Measurements from ENCODE around the gene PARD3.
A peak's percentile ranks its signal among the peaks of the same experiment; 100 is the strongest.

The PARD3 gene

DNA sequence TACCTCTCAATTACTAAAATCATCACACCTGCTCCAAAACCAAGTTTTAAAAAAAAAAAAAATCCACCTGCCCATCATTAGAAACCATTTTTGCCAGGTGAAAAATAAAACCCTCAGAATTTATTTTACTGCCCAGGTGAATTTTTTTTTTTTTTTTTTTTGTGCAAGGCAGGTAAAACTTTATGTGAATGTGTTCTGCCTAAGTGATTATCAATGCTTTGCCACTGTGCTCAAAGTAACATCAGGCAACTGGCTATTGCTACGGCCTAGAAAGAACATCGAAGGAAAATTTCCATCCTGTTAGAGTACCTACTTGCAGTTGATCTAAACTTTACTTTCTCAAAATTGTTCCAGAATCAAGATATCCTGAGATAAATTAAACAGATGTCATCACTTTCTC is 512.1 kb downstream of the PARD3 start:
- Mint-ChIP-seq H3K9me3 (no peaks in the 10 kb centered on the region), H3K4me3 (no peak overlapping the region), H3K4me1 (peaks cover 5% of the 10 kb centered on the region)

GRCh38 chr10:34299105-34299611 is 515.9 kb downstream of the PARD3 start:
- no peaks in the 10 kb centered on the region for H3K27me3 Mint-ChIP-seq
- peaks cover 6% of the 10 kb centered on the region for H3K4me1 Mint-ChIP-seq
- no peaks in the 10 kb centered on the region for H3K9me3 Mint-ChIP-seq
- peak overlapping the region in 1 of 2 donors; percentile 44 for H3K27ac Mint-ChIP-seq
- H3K4me3 Mint-ChIP-seq: no peak overlapping the region
- no peak for DNase-seq
- ATAC-seq: no peak

More for the DNA sequence above, 512.1 kb downstream of the PARD3 start:
- no peak for DNase-seq
- H3K27me3 Mint-ChIP-seq: no peaks in the 10 kb centered on the region
- H3K27ac Mint-ChIP-seq: no peak overlapping the region
- ATAC-seq: no peak

GRCh38 chr10:34298346-34298818 is 516.7 kb downstream of the PARD3 start:
- Mint-ChIP-seq H3K4me1 (peaks cover 10% of the 10 kb centered on the region), H3K27me3 (no peaks in the 10 kb centered on the region), H3K27ac (no peak overlapping the region), H3K9me3 (no peaks in the 10 kb centered on the region), H3K4me3 (no peak overlapping the region)
- DNase-seq (no peak), ATAC-seq (no peak)

GRCh38 chr10:34297541-34298345 is 517.4 kb downstream of the PARD3 start:
- H3K9me3 Mint-ChIP-seq: no peaks in the 10 kb centered on the region

GRCh38 chr10:34295142-34295548 is 520.0 kb downstream of the PARD3 start:
- Mint-ChIP-seq H3K9me3 (no peaks in the 10 kb centered on the region), H3K27me3 (no peaks in the 10 kb centered on the region), H3K4me3 (no peak overlapping the region), H3K4me1 (peaks cover 10% of the 10 kb centered on the region), H3K27ac (no peak overlapping the region)
- no peak for ATAC-seq
- DNase-seq: no peak

More at GRCh38 chr10:34297541-34298345, 517.4 kb downstream of the PARD3 start:
- H3K27ac Mint-ChIP-seq: no peak overlapping the region
- no peak overlapping the region for H3K4me3 Mint-ChIP-seq
- ATAC-seq (no peak), DNase-seq (no peak)
- peaks cover 10% of the 10 kb centered on the region for H3K4me1 Mint-ChIP-seq
- H3K27me3 Mint-ChIP-seq: no peaks in the 10 kb centered on the region

GRCh38 chr10:34294137-34294536 is 521.0 kb downstream of the PARD3 start:
- Mint-ChIP-seq H3K4me3 (no peak overlapping the region), H3K4me1 (peaks cover 9% of the 10 kb centered on the region), H3K9me3 (no peaks in the 10 kb centered on the region), H3K27ac (peak overlapping the region in 1 of 2 donors; percentile 9), H3K27me3 (no peaks in the 10 kb centered on the region)
- no peak for ATAC-seq
- DNase-seq: no peak

DNA sequence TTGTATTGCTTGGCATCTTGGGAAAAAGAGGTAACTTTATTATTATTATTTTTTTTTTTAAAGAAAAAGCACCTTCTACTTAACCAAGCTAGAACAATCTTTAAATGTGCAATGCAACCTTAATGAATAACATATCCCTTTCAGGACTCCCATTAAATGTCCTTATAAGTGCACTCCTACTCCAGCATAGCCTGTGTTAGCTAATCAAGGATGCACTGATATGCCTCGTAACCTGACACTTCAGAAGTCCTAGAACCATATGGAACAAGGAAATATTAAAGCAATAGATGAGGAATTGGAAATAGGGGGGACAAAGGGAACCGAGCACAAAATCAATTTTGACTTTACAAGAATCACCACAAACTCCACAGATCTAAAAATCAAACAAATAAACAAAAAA is 522.4 kb downstream of the PARD3 start:
- no peaks in the 10 kb centered on the region for H3K9me3 Mint-ChIP-seq
- no peak for DNase-seq
- no peak overlapping the region for H3K4me3 Mint-ChIP-seq
- H3K27me3 Mint-ChIP-seq: no peaks in the 10 kb centered on the region
- peaks cover 5% of the 10 kb centered on the region for H3K4me1 Mint-ChIP-seq
- no peak overlapping the region for H3K27ac Mint-ChIP-seq
- ATAC-seq: no peak

DNA sequence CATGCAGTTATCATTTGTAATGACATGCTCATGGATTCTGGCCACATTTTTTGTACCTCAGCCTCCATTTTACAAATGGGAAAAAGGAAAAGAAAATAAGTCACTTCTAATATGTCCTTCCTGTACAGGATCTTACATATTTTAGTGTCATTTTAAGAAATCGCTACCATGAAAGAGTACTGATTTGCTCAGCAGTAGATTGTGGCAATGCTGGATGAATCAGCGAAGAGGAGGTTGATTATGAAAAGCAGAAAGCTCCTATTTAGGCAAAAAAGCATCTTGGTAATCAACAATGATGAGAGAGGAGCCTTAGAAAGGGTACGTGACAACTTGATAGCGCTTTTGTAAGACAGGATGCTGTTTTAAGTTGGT is 522.9 kb downstream of the PARD3 start:
- peaks cover 5% of the 10 kb centered on the region for H3K4me1 Mint-ChIP-seq
- H3K4me3 Mint-ChIP-seq: no peak overlapping the region
- H3K9me3 Mint-ChIP-seq: no peaks in the 10 kb centered on the region
- ATAC-seq: no peak
- H3K27ac Mint-ChIP-seq: no peak overlapping the region
- H3K27me3 Mint-ChIP-seq: no peaks in the 10 kb centered on the region
- no peak for DNase-seq

- peaks cover 5% of the 10 kb centered on the region for H3K27me3 Mint-ChIP-seq
- ATAC-seq (peak; percentile 61), DNase-seq (no peak)
- peak overlapping the region in 1 of 2 donors; percentile 15 for H3K4me3 Mint-ChIP-seq
- H3K9me3 Mint-ChIP-seq: no peaks in the 10 kb centered on the region
- H3K4me1 Mint-ChIP-seq: peaks cover 5% of the 10 kb centered on the region
- no peak overlapping the region for H3K27ac Mint-ChIP-seq
These were observed 523.5 kb downstream of the PARD3 start for GRCh38 chr10:34291466-34292193.

DNA sequence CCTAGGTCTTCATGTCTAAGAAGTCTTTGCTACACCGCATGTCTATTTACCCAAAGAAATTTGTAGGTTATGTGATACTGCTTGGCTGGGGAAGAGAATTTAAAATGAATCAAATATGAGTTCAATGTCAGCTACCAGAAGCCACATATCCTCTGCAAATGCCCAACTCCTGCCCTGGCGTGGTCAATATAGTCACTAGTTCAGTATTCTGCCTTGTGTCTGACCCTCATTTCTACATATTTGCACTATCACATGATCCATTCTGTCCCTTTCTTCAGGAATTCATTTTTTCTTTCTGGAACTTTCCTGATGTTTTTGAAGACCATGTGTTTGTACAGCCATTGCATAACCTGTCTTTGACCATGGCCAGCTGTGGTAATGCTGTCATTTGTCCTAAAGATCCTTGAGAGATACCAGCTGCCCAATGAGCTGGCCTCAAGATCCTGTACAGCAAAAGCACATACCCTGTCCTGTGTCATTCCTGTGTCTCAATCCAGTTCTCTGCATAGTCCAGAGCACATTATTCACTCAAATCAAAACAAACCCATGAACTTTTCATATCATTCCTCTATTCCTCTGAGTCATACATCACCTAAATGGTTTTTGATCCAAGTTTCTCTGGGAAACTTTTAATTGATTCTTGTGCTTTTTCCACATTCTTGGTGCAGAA is 524.5 kb downstream of the PARD3 start:
- no peaks in the 10 kb centered on the region for H3K9me3 Mint-ChIP-seq
- ATAC-seq: no peak
- DNase-seq: no peak
- no peak overlapping the region for H3K4me3 Mint-ChIP-seq
- H3K27me3 Mint-ChIP-seq: peaks cover 11% of the 10 kb centered on the region
- H3K27ac Mint-ChIP-seq: no peak overlapping the region
- H3K4me1 Mint-ChIP-seq: peaks cover 5% of the 10 kb centered on the region

DNA sequence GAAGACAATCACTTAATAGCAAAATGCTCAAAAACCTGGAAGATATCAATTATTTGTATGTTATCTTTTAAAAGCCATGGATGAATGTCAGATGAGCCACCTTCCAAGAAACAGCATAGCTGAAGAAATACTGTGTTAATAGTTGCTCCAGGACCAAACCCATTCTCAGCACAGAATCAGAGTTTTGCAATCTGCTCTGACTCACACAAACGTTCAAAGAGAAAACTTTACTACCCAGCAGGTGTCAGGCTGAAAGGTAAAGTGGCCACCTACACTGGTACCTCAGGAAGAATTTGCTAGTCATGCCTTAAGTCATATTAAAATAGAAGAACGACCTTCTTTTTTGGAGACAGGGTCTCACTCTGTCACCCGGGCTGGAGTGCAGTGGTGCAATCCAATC is 526.5 kb downstream of the PARD3 start:
- ATAC-seq: no peak
- no peak overlapping the region for H3K27ac Mint-ChIP-seq

GRCh38 chr10:34286136-34286739 is 528.9 kb downstream of the PARD3 start:
- Mint-ChIP-seq H3K27me3 (peaks cover 11% of the 10 kb centered on the region), H3K9me3 (no peaks in the 10 kb centered on the region)
- peak; percentile 48 for ATAC-seq

More for the DNA sequence above, 526.5 kb downstream of the PARD3 start:
- H3K4me3 Mint-ChIP-seq: no peak overlapping the region
- peaks cover 11% of the 10 kb centered on the region for H3K27me3 Mint-ChIP-seq
- DNase-seq: no peak
- no peaks in the 10 kb centered on the region for H3K9me3 Mint-ChIP-seq
- no peaks in the 10 kb centered on the region for H3K4me1 Mint-ChIP-seq

DNA sequence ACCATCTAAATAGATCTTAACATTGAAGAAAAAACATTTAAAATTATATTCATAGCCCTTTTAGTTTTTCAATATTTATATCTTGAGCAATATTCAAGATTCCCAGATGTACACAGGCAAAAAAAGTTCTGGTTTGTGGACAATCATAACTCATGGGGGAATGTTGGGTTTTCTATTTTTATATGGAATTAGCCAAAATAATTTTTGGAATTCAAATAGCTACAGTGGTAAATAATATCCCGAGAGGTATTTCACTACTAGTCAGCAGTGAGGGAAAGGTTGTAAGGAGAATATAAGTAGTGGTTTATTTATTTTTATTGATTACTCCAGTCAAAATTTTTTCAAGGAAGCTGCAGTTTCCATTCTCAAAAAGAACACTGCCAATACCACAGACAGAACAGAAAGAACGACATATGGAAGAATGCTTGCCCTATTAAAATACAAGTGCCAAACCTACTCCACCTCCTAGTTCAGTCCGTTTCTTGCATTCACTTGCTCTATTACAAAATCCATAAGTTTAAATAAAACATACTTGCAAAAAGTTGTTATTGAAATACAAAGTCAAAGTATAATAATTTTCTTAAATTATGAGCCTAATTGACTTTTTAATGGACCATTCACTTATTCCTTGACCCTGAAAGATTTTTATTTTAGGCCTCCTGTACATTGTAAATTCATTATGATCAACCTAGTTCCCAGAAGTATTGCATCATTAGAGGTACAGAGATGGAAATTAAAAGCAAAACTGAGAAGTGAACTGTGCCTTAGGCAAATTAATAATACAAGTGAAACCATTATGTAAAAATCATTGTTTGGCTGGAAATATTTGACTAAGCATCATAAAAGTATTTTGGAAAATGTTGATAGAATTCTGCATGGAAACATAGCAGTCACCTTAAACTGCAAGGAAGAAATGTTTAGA is 533.2 kb downstream of the PARD3 start:
- Mint-ChIP-seq H3K4me1 (peaks cover 29% of the 10 kb centered on the region), H3K27ac (peak overlapping the region; percentile 50 to 67), H3K27me3 (peaks cover 17% of the 10 kb centered on the region), H3K9me3 (no peaks in the 10 kb centered on the region), H3K4me3 (peak overlapping the region in 1 of 2 donors; percentile 25)
- ATAC-seq (peak; percentile 55), DNase-seq (no peak)

More at GRCh38 chr10:34286136-34286739, 528.9 kb downstream of the PARD3 start:
- Mint-ChIP-seq H3K4me3 (no peak overlapping the region), H3K27ac (no peak overlapping the region), H3K4me1 (peaks cover 14% of the 10 kb centered on the region)
- DNase-seq: no peak

DNA sequence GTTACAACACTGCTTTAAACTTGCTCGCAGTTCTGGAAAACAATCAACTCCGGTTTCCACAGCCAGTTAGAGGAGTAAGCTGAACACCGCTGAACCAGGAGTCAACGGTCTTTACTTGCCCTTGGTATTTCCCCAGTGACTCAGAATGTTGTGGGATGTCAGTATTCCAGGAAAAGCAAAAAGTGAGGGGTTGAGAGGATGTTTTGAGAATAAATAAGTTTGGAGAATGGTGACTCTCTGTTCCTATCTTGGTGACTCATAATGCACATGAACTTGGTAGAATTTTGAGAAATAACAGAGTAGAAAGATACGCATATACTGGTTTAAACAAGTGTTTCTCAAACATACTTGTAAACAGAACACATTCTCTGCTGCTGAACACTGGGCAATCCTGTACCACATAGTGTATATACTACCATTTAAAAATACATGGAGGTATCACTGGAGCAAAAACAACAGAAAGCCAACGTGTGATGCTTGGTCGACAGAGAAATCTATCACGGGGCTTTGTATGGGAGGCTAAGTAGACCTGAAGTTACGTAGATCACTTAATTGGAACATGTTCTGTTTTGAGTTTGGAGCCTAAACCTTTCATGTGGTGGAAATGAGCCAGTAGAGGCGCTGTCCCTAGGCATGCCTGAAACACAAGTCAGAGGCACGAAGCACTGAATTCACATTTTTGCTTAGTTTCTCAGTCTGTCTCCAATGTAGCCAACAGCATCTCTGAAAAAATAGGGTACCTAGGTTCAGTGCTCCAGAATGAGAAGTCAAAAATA is 534.3 kb downstream of the PARD3 start:
- peak; percentile 80 for ATAC-seq
- Mint-ChIP-seq H3K27me3 (peaks cover 8% of the 10 kb centered on the region), H3K9me3 (no peaks in the 10 kb centered on the region), H3K27ac (peak overlapping the region; percentile 78 to 84), H3K4me1 (peaks cover 29% of the 10 kb centered on the region), H3K4me3 (peak overlapping the region in 1 of 2 donors; percentile 25)
- DNase-seq: peak in 1 of 2 donors; percentile 20
